H1 (cell line): ENCODE data around the gene MRM3. TPM values are rescaled to one million over a fixed set of nuclear protein-coding genes. Genes with fewer than 3 reads are reported as not detected.

ENCODE experiments used
- CBX5 ChIP-seq: fragments of 300-800, 300-1000 bp; sonication (generic); IDR thresholded peaks from 2 replicates; pipeline ENCODE4 v1.7.1; 2016; ENCODE audit warnings: antibody characterized with exemption, low read length, low read depth
- CHD2 ChIP-seq: IDR thresholded peaks from 2 replicates; pipeline ENCODE4 v1.6.1; 2012; ENCODE audit warnings: low read length, improper control_type of control experiment
- E2F6 ChIP-seq: IDR thresholded peaks from 2 replicates; pipeline ENCODE4 v1.6.1; 2012; ENCODE audit warnings: inconsistent platforms
- EGR1 ChIP-seq: IDR thresholded peaks from 2 replicates; pipeline ENCODE4 v1.6.1; 2011; ENCODE audit warnings: low read depth, low read length, borderline replicate concordance
- EZH2 ChIP-seq: fragments of 200-600 bp; sonication (generic); IDR thresholded peaks from 2 replicates; pipeline ENCODE4 v1.7.1; 2012; ENCODE audit warnings: low read depth, mild to moderate bottlenecking, moderate library complexity, low read length, inconsistent platforms; ENCODE audit not compliant: severe bottlenecking
- GABPA ChIP-seq: IDR thresholded peaks from 2 replicates; pipeline ENCODE4 v1.6.1; 2011; ENCODE audit warnings: mild to moderate bottlenecking, low read length, moderate library complexity, borderline replicate concordance; ENCODE audit not compliant: insufficient read depth
- HDAC2 ChIP-seq, 2 experiments: fragments of 300-600 bp in 1 of 2; sonication (generic) in 1 of 2; IDR thresholded peaks; 2 replicates each; pipeline ENCODE4 v1.6.1; 2011 to 2012; ENCODE audit warnings: low read depth in 2 of 2, low read length in 2 of 2, mild to moderate bottlenecking in 2 of 2, moderate library complexity in 2 of 2, borderline replicate concordance in 1 of 2, inconsistent platforms in 1 of 2
- MAFK ChIP-seq: IDR thresholded peaks from 2 replicates; pipeline ENCODE4 v1.6.1; 2012; ENCODE audit warnings: low read depth, mild to moderate bottlenecking, improper control_type of control experiment, low read length
- NANOG ChIP-seq: IDR thresholded peaks from 2 replicates; pipeline ENCODE4 v1.6.1; 2011; ENCODE audit warnings: low read length, low read depth, mild to moderate bottlenecking, inconsistent platforms; ENCODE audit not compliant: insufficient read depth, poor library complexity, severe bottlenecking
- POLR2AphosphoS5 ChIP-seq: IDR thresholded peaks from 2 replicates; pipeline ENCODE4 v1.6.1; 2011; ENCODE audit warnings: low read depth, low read length
- POU5F1 ChIP-seq: IDR thresholded peaks from 2 replicates; pipeline ENCODE4 v1.6.1; 2011; ENCODE audit warnings: low read depth, mild to moderate bottlenecking, low read length, moderate library complexity
- SP4 ChIP-seq: IDR thresholded peaks from 2 replicates; pipeline ENCODE4 v1.6.1; 2012; ENCODE audit warnings: low read length, inconsistent platforms
- TAF1 ChIP-seq: IDR thresholded peaks from 2 replicates; pipeline ENCODE4 v1.6.1; 2011; ENCODE audit warnings: mild to moderate bottlenecking, low read depth, low read length
- TEAD4 ChIP-seq: IDR thresholded peaks from 2 replicates; pipeline ENCODE4 v1.6.1; 2012; ENCODE audit warnings: low read depth, low read length, inconsistent platforms, mixed read lengths
- YY1 ChIP-seq: IDR thresholded peaks from 2 replicates; pipeline ENCODE4 v1.6.1; 2011; ENCODE audit warnings: low read depth, mild to moderate bottlenecking, low read length
- ZNF274 ChIP-seq: IDR thresholded peaks from 2 replicates; pipeline ENCODE4 v1.7.0; 2012; ENCODE audit warnings: low read length, borderline replicate concordance; ENCODE audit errors: extremely low read depth
- polyA plus RNA-seq, 7 experiments: library from polyadenylated mRNA; depleted of rRNA in 3 of 7; stranded (reverse) in 5 of 7; unstranded in 2 of 7; fragments of >200 nt in 5 of 7; fragments of 200-250 nt in 2 of 7; gene quantifications; 1 replicate in 5 of 7; 2 replicates in 1 of 7; 4 replicates in 1 of 7; pipeline versions ENCODE4 v1.2.1 to v1.2.3, GENCODE V29; 2011 to 2013; ENCODE audit warnings: missing spikeins in 2 of 7, mixed read lengths in 2 of 7
- total RNA-seq: library from RNA; stranded (reverse); fragmentation: NEBNext Ultra II Directional; extraction: Animal tissue kit (Norgen Biotek cat#: 25700); gene quantifications from 2 replicates; pipeline ENCODE4 v1.2.1, GENCODE V29; 2021
- TF ChIP-seq, protein P1 (sequence below): IDR thresholded peaks from 2 replicates; pipeline ENCODE4 v1.6.1; 2011; ENCODE audit warnings: low read depth, mild to moderate bottlenecking, low read length; ENCODE audit not compliant: insufficient read depth
- TF ChIP-seq, protein P2 (sequence below), 3 experiments: IDR thresholded peaks; 1 replicate in 2 of 3; 2 replicates in 1 of 3; pipeline versions ENCODE4 v1.5.1 to v1.6.1; 2011; ENCODE audit warnings: low read length in 3 of 3, mild to moderate bottlenecking in 3 of 3, inconsistent platforms in 2 of 3, low read depth in 1 of 3, moderate library complexity in 1 of 3; ENCODE audit not compliant: insufficient read depth in 1 of 3; ENCODE audit errors: control extremely low read depth in 1 of 3

Gene MRM3
- total and polyA plus RNA-seq, 2 of the 8 experiments (the other 6 are each of a cell fraction or from before 2014, with no cell fraction given), result 10.1 to 20.8 TPM

DNA sequence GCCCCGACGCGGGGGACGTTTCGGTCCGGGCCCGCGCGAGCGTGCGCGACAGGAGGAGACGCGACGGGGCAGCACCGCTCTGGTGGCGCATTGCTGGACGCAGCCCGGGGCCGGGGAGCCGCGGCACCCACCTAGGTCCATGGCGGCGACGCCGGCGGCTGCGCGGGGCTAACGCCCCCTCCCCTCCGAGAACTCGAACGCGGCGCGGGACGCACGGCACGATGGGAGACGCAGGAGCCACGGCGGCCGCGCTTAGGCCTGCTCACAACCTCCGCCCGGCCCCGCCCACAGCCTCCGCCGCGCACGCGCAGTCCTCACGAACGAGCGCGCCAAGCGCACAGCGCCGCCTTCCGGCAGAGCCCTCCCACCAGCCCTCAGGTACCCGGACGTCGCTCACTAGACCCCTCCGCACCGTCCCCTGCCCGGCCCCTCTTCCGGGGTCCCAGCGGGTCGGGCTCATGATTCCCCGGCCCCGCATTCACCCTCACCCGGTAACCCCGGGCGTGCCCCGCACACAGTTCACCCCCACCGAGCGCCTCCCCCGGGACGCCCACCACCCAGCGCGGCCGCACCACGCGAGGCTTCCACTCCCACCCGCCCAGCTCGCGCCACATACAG is 30.0 kb upstream of the MRM3 start, which contains the start of gene GEMIN4 (continued):
- TF ChIP-seq POU5F1, result no peak
- peak; percentile 76 for TF ChIP-seq TAF1
- TF ChIP-seq, protein P1, sequence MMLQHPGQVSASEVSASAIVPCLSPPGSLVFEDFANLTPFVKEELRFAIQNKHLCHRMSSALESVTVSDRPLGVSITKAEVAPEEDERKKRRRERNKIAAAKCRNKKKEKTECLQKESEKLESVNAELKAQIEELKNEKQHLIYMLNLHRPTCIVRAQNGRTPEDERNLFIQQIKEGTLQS, result no peak
- peak; percentile 67; the same call in 1 of the 2 replicates for TF ChIP-seq GABPA
- TF ChIP-seq YY1, result peak; percentile 4; the same call in 1 of the 2 replicates
- no peak for TF ChIP-seq ZNF274
- no peak for TF ChIP-seq EGR1
- no peak for TF ChIP-seq EZH2
- TF ChIP-seq E2F6, result peak; percentile 48; the same call in 1 of the 2 replicates
- TF ChIP-seq HDAC2 (IDR thresholded peaks at IDR 0.05; ENCODE audit: borderline replicate concordance in 1 of 2, low read depth in 2 of 2, low read length in 2 of 2), result peak in 1 of 2 experiments; percentile 80; a peak in 1 of 4 replicates
- TF ChIP-seq POLR2AphosphoS5, result no peak; the same call in 1 of the 2 replicates
- no peak for TF ChIP-seq CBX5
- TF ChIP-seq NANOG, result no peak
- TF ChIP-seq, protein P2, sequence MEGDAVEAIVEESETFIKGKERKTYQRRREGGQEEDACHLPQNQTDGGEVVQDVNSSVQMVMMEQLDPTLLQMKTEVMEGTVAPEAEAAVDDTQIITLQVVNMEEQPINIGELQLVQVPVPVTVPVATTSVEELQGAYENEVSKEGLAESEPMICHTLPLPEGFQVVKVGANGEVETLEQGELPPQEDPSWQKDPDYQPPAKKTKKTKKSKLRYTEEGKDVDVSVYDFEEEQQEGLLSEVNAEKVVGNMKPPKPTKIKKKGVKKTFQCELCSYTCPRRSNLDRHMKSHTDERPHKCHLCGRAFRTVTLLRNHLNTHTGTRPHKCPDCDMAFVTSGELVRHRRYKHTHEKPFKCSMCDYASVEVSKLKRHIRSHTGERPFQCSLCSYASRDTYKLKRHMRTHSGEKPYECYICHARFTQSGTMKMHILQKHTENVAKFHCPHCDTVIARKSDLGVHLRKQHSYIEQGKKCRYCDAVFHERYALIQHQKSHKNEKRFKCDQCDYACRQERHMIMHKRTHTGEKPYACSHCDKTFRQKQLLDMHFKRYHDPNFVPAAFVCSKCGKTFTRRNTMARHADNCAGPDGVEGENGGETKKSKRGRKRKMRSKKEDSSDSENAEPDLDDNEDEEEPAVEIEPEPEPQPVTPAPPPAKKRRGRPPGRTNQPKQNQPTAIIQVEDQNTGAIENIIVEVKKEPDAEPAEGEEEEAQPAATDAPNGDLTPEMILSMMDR (IDR thresholded peaks at IDR 0.05; ENCODE audit: control extremely low read depth in 1 of 3, insufficient read depth in 1 of 3, low read depth in 1 of 3, low read length in 3 of 3), result peak; percentile 83 to 95 (median 92)
- TF ChIP-seq MAFK, result no peak
- no peak; the same call in 1 of the 2 replicates for TF ChIP-seq TEAD4
- peak; percentile 68; the same call in 1 of the 2 replicates for TF ChIP-seq SP4
- TF ChIP-seq CHD2, result no peak; the same call in 1 of the 2 replicates
